Activated T-cell treated with anti-CD3 and anti-CD28 coated beads for 1 hour (primary cell): ENCODE results near the gene ITGB7.

Experiments used
- DNase-seq: peaks from one replicate; pipeline ENCODE4 v3.0.0-alpha.2; 2020; ENCODE audit warnings: low read depth

Gene ITGB7

GRCh38 chr12:53196486-53196885 lies 10.6 kb downstream of the ITGB7 start:
- DNase-seq = no peak

- no peak for DNase-seq
Measured at GRCh38 chr12:53195516-53196420, 11.3 kb downstream of the ITGB7 start.

- DNase-seq = no peak
Measured at GRCh38 chr12:53194973-53195372, 12.1 kb downstream of the ITGB7 start.

DNA sequence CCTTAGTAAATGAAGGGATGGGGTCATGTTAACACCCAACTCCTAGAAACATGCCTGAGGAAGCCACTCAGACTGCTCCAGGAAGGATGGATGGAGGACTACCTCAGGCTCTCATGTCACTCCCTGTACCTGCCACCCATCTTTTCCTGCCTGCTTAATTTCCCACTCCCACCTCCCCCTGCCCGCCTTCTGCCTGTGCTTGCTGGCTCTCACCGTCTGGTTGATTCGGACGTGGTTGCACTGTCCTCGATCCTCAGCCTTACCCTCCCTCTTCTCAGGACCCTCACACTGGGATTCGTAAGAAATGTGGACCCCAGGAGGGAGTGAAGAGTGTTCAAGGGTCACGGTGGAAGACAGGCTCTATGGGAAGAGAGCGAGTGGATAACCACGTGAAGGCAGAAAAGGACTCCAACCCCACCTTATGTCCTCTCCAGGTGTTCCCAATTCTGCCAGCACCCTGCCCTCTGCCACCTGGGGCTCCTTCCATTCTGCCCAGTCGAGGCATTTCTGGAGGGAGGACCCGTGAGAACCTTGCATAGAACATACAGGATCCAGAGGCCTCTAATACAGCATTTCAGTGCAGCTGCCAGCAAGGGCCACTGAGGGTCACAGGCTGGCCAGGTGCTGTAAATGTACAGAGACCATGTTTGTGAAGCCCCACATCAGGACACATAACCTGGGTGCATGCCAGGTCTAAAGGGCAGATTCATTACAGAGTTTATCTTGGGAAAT lies 12.9 kb downstream of the ITGB7 start:
- no peak for DNase-seq

- no peak for DNase-seq
Measured at GRCh38 chr12:53193040-53193439, 14.0 kb downstream of the ITGB7 start.

- no peak for DNase-seq
Measured at GRCh38 chr12:53192531-53193021, 14.5 kb downstream of the ITGB7 start.

DNA sequence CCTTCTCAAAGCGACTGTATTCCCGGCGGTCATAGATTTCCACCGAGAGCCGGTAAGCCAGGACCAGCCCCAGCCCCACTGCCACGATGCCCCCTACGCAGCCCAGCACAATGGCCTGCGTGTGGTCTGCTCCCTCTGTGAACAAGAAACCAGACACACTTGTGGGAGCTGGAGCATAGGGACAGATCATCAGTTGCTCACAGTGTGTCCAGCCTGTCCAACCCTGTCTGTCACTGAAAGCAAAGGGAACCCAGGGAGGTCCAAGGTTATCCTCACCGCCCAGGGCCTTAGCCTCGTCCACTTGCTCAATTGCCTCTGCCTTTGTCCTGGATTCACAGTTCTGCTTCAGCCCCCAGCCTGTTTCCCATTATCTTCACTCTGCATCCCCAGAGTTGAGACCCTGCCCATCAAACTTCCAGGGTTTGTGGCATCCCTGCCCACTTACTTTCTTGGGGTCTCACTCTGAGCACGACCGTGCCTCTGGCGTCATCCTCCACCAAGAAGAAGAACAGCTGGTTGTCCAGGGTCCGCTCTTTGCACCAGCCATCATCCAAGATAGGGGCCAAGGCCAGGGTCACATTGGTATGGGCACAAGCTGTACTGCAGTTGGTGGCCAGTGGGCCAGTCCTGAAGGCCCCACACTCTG lies 15.0 kb downstream of the ITGB7 start:
- no peak for DNase-seq

DNA sequence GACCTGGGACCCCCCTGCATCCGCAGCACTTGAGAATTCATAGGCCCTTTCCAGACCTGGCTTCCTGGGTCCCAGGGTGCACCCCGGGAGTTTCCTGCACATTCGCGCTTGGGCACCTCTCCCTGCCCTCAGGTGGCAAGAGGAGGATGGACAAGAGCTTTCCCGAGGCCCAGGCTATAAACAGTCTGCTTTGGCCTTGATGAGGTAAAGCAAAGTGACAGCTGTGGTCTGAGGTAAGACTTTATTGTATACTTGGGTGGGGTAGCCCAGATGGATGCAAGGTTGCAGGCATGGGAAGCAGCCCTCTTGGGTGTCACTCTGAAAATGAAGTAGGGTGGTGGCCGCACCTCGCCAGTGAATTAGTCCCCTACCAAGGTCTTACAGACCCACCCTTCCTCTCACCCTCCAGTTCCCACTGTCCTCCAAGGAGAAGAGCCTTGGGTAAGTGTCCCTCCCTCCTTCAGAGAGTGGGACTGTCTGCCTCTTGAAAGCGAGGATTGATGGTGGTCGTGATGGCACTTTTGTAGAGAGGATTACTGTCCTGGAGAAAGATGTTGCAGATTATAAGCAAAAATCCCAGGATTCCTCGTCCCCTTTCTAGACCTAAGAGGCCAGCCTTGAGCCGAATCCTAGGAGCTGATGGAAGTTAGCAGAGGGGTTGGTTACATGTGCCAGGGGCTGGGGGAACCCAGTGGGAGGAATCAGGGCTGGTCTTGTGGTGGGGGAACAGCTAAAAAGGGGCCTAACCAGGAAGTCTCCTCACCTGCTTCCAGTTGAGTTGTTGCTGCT lies 15.8 kb downstream of the ITGB7 start:
- DNase-seq = no peak

GRCh38 chr12:53190108-53190729 lies 16.8 kb downstream of the ITGB7 start:
- DNase-seq = peak; percentile 30

DNA sequence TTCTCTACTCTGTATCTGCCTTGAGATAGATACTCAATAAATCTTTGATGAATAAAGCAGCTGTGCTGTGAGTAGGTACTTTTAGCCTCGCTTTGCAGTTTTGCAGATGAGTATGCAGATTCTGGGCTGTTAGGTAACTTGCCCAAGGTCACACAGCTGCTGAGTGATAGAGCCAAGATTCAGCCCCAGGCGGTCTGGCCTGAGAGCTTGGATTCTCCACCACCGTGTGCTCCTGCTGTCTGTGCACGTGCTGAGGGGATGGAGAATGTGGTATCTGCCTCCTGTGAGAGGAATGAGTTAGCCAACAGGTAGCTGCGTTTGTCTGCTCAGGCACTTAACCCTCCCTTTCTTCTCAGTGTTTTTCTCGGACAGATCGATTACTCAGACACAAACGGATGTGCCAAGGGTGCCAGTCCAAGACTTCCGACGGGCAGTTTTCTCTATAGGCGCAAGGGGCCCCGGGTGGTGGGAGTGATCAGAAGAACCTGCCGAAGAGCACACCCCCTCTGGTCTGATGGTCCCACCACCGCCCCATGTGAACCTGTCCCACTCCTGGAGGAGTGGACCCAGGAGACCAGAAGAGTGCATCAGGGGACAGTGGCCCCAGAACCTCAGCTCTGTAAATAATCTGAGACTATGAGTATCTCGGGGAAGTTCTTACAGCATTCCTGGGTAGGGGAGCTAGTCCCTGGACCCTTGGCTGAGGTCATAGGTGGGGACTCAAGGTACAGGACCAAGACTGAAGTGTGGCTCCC lies 19.7 kb downstream of the ITGB7 start:
- no peak for DNase-seq

DNA sequence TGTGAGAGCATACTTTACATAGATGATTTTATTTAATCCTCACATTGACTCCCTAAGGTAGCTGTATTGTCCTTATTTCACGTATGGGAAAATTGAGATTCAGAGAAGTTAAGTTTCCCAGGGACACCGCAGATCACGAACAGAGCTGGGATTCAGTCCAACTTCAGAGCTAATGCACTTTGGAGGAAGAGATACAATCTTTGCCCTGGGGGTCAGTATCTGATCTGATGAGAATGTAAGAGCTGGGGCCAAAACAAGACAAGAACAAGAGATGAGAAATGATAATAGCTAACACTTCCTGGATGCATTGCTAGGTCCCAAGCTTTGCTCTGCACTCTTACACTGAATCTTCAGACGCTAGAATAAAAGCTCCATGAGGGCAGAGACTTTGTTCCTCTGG lies 20.3 kb downstream of the ITGB7 start:
- no peak for DNase-seq

GRCh38 chr12:53185582-53186153 lies 21.4 kb downstream of the ITGB7 start:
- no peak for DNase-seq

DNA sequence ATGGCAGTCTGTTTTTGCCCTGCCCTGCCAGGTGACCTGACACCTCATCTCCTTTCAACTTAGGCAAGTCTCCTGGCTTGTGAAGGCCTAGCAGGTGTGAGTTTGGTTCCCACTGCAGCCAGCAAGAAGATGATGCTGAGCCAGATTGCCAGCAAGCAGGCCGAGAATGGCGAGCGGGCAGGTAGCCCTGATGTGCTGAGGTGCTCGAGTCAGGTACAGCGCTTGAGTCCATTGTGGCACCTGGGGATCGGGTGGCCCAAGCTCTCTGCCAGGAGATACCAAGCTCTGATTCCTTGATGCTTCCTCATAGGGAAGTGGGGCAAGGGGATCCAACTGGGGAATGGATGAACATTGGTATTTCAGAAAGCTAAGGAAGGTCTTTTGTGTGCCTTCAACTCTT lies 22.2 kb downstream of the ITGB7 start:
- no peak for DNase-seq

DNA sequence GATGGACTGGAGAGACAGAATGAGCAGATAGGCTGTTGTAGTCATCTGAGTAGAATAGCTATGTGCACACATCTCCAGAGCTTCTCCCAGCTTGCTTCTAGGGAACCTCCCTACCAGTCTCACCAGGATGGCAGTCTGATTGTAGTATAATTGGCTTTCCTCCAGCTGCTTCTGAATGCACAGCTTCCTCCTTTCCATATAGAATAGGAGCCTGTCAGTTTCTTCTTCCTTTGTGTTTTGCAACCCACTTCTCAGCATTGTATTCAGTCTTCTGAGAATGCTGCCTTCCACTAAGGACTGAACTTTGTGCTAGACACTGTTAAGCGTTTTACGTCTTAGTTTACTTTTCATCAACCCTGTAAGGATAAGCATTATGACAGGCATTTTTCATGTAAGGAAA lies 24.1 kb downstream of the ITGB7 start:
- no peak for DNase-seq

DNA sequence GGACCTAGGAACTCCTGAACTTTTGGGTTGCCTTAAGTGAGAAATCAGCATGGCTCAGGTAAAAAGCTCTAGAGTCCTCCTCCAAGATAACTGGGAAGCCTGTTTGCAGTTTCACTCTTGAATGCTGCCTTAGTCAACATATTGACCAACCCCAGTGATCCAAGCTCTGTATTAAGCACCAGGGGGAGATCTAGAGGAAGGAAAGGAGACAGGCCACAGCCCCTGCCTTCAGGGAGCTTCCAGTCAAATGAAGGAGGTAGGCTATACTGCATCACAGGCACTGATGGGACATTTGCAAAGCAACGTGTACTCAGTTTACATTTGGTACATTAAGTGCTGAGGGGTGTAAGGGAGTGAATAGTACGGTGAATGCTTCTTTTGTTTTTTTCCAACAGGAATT lies 25.1 kb downstream of the ITGB7 start:
- no peak for DNase-seq

- peak; percentile 71 for DNase-seq
Measured at GRCh38 chr12:53180931-53181645, 26.0 kb downstream of the ITGB7 start.

- peak; percentile 96 for DNase-seq
Measured at GRCh38 chr12:53180220-53180930, 26.7 kb downstream of the ITGB7 start, which contains the start of the genes CSAD and ZNF740. TSS of gene CSAD (minus strand) at chr12:53180925. CDS start at chr12:53173470, 7,455 bp downstream. TSS of gene ZNF740 (plus strand) at chr12:53180722. CDS start at chr12:53181984, 1,262 bp downstream.

- no peak for DNase-seq
Measured at GRCh38 chr12:53179687-53180219, 27.3 kb downstream of the ITGB7 start.
